K562 (cell line): ENCODE data around the gene EZH1. TPM values are rescaled to one million over a fixed set of nuclear protein-coding genes. Genes with fewer than 3 reads are reported as not detected.

Experiments
- ATAC-seq: fragments of 200-7000 bp; cut with Tn5 transposase; 3 replicates; pipeline ENCODE4 v1.9.1; 2020; ENCODE audit warnings: moderate library complexity
- BruUV-seq: library from RNA; stranded (reverse); fragments of 400-500 nt; replicated peaks from 2 replicates; lab custom pipeline; 2021; lab: Mats Ljungman, UMichigan
- CTCF ChIA-PET: fragments of 300-600 bp; formaldehyde crosslinking; extraction: SDS; loops from one replicate; lab custom pipeline; 2021; ENCODE audit warnings: low intra/inter-chr PET ratio; lab: Yijun Ruan, JAX
- POLR2A ChIA-PET: fragments of 300-600, 350-650 bp; sonication (Branson Sonifier 250); formaldehyde crosslinking; extraction: SDS; loops from one replicate; lab custom pipeline; 2021; ENCODE audit warnings: antibody characterized with exemption, inconsistent platforms; lab: Yijun Ruan, JAX
- DNase-seq, 4 experiments: peaks; one replicate each; pipeline versions ENCODE4 v3.0.0 to v3.0.0-alpha.2; 2011 to 2018; ENCODE audit warnings: low spot score in 3 of 4, mixed read lengths in 3 of 4; ENCODE audit errors: extremely low read depth in 1 of 4
- FAIRE-seq: peaks from 2 replicates; lab custom pipeline; 2011; peaks lifted over from hg19 to GRCh38; lab: Jason Lieb, UNC
- H2AFZ ChIP-seq: 2 replicates; pipeline ENCODE4 v1.6.0; 2011; ENCODE audit warnings: low read depth, low read length, control low read depth, inconsistent platforms
- H3K27ac ChIP-seq: fragments of 200-600 bp; 3 replicates; pipeline ENCODE4 v1.8.0; 2011; ENCODE audit warnings: low read depth, mild to moderate bottlenecking, control low read depth, inconsistent platforms, low read length, moderate library complexity, mixed read lengths; ENCODE audit errors: extremely low read depth
- H3K27me3 ChIP-seq, 2 experiments: fragments of 300-600 bp in 1 of 2; 2 replicates in 1 of 2; 3 replicates in 1 of 2; pipeline versions ENCODE4 v1.6.0 to v1.8.0; 2011; ENCODE audit warnings: inconsistent platforms in 2 of 2, low read length in 2 of 2, mild to moderate bottlenecking in 1 of 2, mixed read lengths in 1 of 2, moderate library complexity in 1 of 2; ENCODE audit not compliant: control insufficient read depth in 2 of 2, insufficient read depth in 2 of 2
- H3K36me3 ChIP-seq: fragments of 300-600 bp; 3 replicates; pipeline ENCODE4 v1.8.0; 2011; ENCODE audit warnings: mild to moderate bottlenecking, low read length, inconsistent platforms; ENCODE audit not compliant: control insufficient read depth, insufficient read depth
- H3K4me1 ChIP-seq, 2 experiments: fragments of 200-600 bp in 1 of 2; replicated peaks in 1 of 2; 2 replicates in 1 of 2; 3 replicates in 1 of 2; pipeline versions ENCODE4 v1.5.1 to v1.8.0; 2011; ENCODE audit warnings: inconsistent platforms in 2 of 2, low read length in 2 of 2, mild to moderate bottlenecking in 1 of 2, mixed read lengths in 1 of 2, moderate library complexity in 1 of 2; ENCODE audit not compliant: control insufficient read depth in 2 of 2, insufficient read depth in 2 of 2
- H3K4me2 ChIP-seq: 2 replicates; pipeline ENCODE4 v1.6.1; 2011; ENCODE audit warnings: low read length, control low read depth, inconsistent platforms, mixed read lengths; ENCODE audit not compliant: insufficient read depth
- H3K4me3 ChIP-seq: fragments of 200-600 bp; sonication (generic), shearing (Covaris generic); 2 replicates; pipeline ENCODE4 v1.5.1; 2016; ENCODE audit warnings: control low read depth, inconsistent platforms
- H3K79me2 ChIP-seq: fragments of 200-600 bp; 3 replicates; pipeline ENCODE4 v1.8.0; 2011; ENCODE audit warnings: low read length, inconsistent platforms; ENCODE audit not compliant: control insufficient read depth, insufficient read depth
- H3K9ac ChIP-seq, 2 experiments: 2 replicates each; pipeline versions ENCODE4 v1.6.0 to v1.6.1; 2011; ENCODE audit warnings: low read depth in 2 of 2, low read length in 2 of 2, control low read depth in 1 of 2, inconsistent platforms in 1 of 2, mild to moderate bottlenecking in 1 of 2, mixed read lengths in 1 of 2; ENCODE audit not compliant: insufficient read depth in 1 of 2
- H3K9me1 ChIP-seq: one replicate; pipeline ENCODE4 v1.6.0; 2011; ENCODE audit warnings: inconsistent platforms, mild to moderate bottlenecking, low read length, moderate library complexity; ENCODE audit not compliant: control insufficient read depth, insufficient read depth
- H3K9me3 ChIP-seq: replicated peaks from 2 replicates; pipeline ENCODE4 v1.5.1; 2011; ENCODE audit warnings: low read depth, low read length, inconsistent platforms; ENCODE audit not compliant: control insufficient read depth, insufficient read depth
- H4K20me1 ChIP-seq: replicated peaks from 2 replicates; pipeline ENCODE4 v1.6.1; 2011; ENCODE audit warnings: low read length, inconsistent platforms, mixed read lengths; ENCODE audit not compliant: control insufficient read depth, insufficient read depth
- HNRNPK ChIP-seq: fragments of 200-400 bp; formaldehyde crosslinking; IDR thresholded peaks from one replicate; pipeline ENCODE4 v1.6.1; 2018; ENCODE audit warnings: mild to moderate bottlenecking, low read depth, low read length; ENCODE audit not compliant: poor library complexity, severe bottlenecking
- SMAD1 ChIP-seq: fragments of 150-350 bp; IDR thresholded peaks from 2 replicates; pipeline ENCODE4 v1.6.1; 2014; ENCODE audit warnings: low read length, low read depth; ENCODE audit not compliant: partially characterized antibody
- SPI1 ChIP-seq: IDR thresholded peaks from 2 replicates; pipeline ENCODE4 v1.6.1; 2011; ENCODE audit warnings: low read depth, low read length, control low read depth, borderline replicate concordance
- SRSF7 ChIP-seq: fragments of 200-400 bp; formaldehyde crosslinking; optimal IDR thresholded peaks from 2 replicates; pipeline ENCODE3; 2017; ENCODE audit warnings: mild to moderate bottlenecking, low read depth, low read length
- ZBTB33 ChIP-seq: sonication (generic); formaldehyde crosslinking; IDR thresholded peaks from 2 replicates; pipeline ENCODE4 v1.8.1; 2023; ENCODE audit warnings: mild to moderate bottlenecking, missing genetic modification reagents
- WGBS: fragments of 100-300 bp; shearing (Covaris generic); methylation state at CpG from one replicate; pipeline ENCODE4 v1.1.6; 2016; ENCODE audit warnings: low coverage, mixed read lengths; ENCODE audit not compliant: insufficient coverage; ENCODE audit errors: missing lambda C conversion rate; 5-methylcytosine and 5-hydroxymethylcytosine counted together
- in situ Hi-C: fragments of 300-500 bp; cut with MboI; formaldehyde crosslinking; loops from 4 replicates; pipeline ENCODE4 v1.15.0; 2018; ENCODE audit warnings: inconsistent platforms, mixed read lengths
- intact Hi-C: fragments of 100-400 bp; cut with micrococcal nuclease; formaldehyde crosslinking; loops from 2 replicates; pipeline ENCODE4 v1.14.2; 2022
- polyA plus RNA-seq, 8 experiments: library from polyadenylated mRNA; depleted of rRNA in 4 of 8; stranded (reverse) in 5 of 8; unstranded in 3 of 8; fragments of >200 nt; fragmentation: Nextera tagmentation in 2 of 8; fragmentation: Illumina TruSeq in 1 of 8; extraction: Ambion mirVana in 2 of 8; extraction: Trizol in 1 of 8; gene quantifications; 2 replicates each; pipeline versions ENCODE4 v1.2.1 to v1.2.3, GENCODE V29; 2011 to 2014; ENCODE audit warnings: inconsistent platforms in 1 of 8, missing spikeins in 1 of 8
- total RNA-seq, 7 experiments: library from RNA; depleted of rRNA in 6 of 7; stranded (reverse); fragments of >200 nt in 6 of 7; fragmentation: Illumina TruSeq in 2 of 7; extraction: Trizol in 2 of 7; gene quantifications; 2 replicates each; pipeline versions ENCODE4 v1.2.1 to v1.2.3, GENCODE V29; 2011 to 2021; ENCODE audit warnings: low replicate concordance in 1 of 7
- TF ChIP-seq, protein P1 (sequence below): IDR thresholded peaks from 2 replicates; pipeline ENCODE4 v1.6.1; 2016; ENCODE audit warnings: missing genetic modification characterization, missing compliant biosample characterization
- TF ChIP-seq, protein P2 (sequence below): sonication (generic); formaldehyde crosslinking; IDR thresholded peaks from 2 replicates; pipeline ENCODE4 v1.8.0; 2023; ENCODE audit warnings: mild to moderate bottlenecking, missing genetic modification reagents

The EZH1 gene
- total and polyA plus RNA-seq, 9 of the 15 experiments (the other 6 are each of a cell fraction or from before 2014, with no cell fraction given), result 8.6 to 40.8 (median 22.9) TPM

- no peaks in the 10 kb centered on the region for H3K27me3 ChIP-seq
- ChIA-PET POLR2A (interaction anchor here (5.2 kb wide), 1 partner anchor 12 kb away, joined by 47 read pairs; the partner anchor contains the start of genes CNTD1 and COA3), CTCF (interaction anchor here (0.5 kb wide), 1 partner anchor 55 kb away, joined by 3 read pairs; no protein-coding TSS in a partner anchor)
- DNase-seq (no peak), FAIRE-seq (no peak), ATAC-seq (no peak)
- H3K9me1 ChIP-seq, result no peaks in the 10 kb centered on the region
- peaks cover 33% of the 10 kb centered on the region for H3K79me2 ChIP-seq
- no TSS peak for BruUV-seq
- no peaks in the 10 kb centered on the region for H4K20me1 ChIP-seq
- H2AFZ ChIP-seq, result no peak overlapping the region
- H3K4me1 ChIP-seq, result peaks cover 17 to 68% of the 10 kb centered on the region in 2 experiments; a peak in 4 of 5 replicates
- H3K36me3 ChIP-seq, result peaks cover 71% of the 10 kb centered on the region
- in situ Hi-C loops (no loop called here), intact Hi-C loops (no loop called here)
- H3K4me2 ChIP-seq, result no peak overlapping the region
- no peaks in the 10 kb centered on the region for H3K9me3 ChIP-seq
- WGBS, result 94% methylated on average over 24 of the region's 25 CpGs
- no peak overlapping the region for H3K27ac ChIP-seq
- TF ChIP-seq SPI1 (peak; percentile 61), SMAD1 (no peak), ZBTB33 (CRISPR knock-in tag) (peak; percentile 82)
- no peak overlapping the region for H3K4me3 ChIP-seq
- no peak overlapping the region for H3K9ac ChIP-seq
Observed at GRCh38 chr17:42784409-42784808, 39.6 kb upstream of the EZH1 start.

DNA sequence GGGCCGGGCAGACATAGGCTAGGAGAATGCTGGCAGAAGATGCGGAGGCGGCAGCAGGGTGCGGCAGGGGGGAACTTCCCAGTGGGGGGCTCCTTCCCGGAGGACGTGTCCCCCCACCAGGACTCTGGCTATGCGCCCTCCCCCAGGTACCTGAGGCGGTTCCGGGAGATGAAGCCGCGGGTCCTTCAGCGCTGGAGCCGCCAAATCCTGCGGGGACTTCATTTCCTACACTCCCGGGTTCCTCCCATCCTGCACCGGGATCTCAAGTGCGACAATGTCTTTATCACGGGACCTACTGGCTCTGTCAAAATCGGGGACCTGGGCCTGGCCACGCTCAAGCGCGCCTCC, 38.9 kb upstream of the EZH1 start:
- Histone ChIP-seq H3K27me3 (no peaks in the 10 kb centered on the region), H3K27ac (no peak overlapping the region), H3K79me2 (peaks cover 33% of the 10 kb centered on the region), H3K4me3 (no peak overlapping the region), H3K9me1 (no peaks in the 10 kb centered on the region), H3K9ac (no peak overlapping the region), H3K4me2 (no peak overlapping the region), H3K9me3 (no peaks in the 10 kb centered on the region), H4K20me1 (no peaks in the 10 kb centered on the region), H2AFZ (no peak overlapping the region), H3K4me1 (peaks cover 23 to 74% of the 10 kb centered on the region in 2 experiments; a peak in 4 of 5 replicates), H3K36me3 (peaks cover 73% of the 10 kb centered on the region)
- ChIA-PET CTCF (no interaction called here), POLR2A (interaction anchor here (1.5 to 5.2 kb wide), 2 partner anchors 10 to 12 kb away, joined by 4 to 47 read pairs; partner anchors contain the start of genes CNTD1, COA3 and VPS25)
- intact Hi-C loops (no loop called here), in situ Hi-C loops (no loop called here)
- no peak for FAIRE-seq
- no peak for ATAC-seq
- DNase-seq, result no peak
- no TSS peak for BruUV-seq
- 98% methylated on average over 15 of the region's 22 CpGs for WGBS
- TF ChIP-seq, protein P1, sequence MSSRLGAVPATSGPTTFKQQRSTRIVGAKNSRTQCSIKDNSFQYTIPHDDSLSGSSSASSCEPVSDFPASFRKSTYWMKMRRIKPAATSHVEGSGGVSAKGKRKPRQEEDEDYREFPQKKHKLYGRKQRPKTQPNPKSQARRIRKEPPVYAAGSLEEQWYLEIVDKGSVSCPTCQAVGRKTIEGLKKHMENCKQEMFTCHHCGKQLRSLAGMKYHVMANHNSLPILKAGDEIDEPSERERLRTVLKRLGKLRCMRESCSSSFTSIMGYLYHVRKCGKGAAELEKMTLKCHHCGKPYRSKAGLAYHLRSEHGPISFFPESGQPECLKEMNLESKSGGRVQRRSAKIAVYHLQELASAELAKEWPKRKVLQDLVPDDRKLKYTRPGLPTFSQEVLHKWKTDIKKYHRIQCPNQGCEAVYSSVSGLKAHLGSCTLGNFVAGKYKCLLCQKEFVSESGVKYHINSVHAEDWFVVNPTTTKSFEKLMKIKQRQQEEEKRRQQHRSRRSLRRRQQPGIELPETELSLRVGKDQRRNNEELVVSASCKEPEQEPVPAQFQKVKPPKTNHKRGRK (tag), result no peak
- TF ChIP-seq SRSF7, result no peak
- no peak for TF ChIP-seq HNRNPK
- TF ChIP-seq, protein P2, sequence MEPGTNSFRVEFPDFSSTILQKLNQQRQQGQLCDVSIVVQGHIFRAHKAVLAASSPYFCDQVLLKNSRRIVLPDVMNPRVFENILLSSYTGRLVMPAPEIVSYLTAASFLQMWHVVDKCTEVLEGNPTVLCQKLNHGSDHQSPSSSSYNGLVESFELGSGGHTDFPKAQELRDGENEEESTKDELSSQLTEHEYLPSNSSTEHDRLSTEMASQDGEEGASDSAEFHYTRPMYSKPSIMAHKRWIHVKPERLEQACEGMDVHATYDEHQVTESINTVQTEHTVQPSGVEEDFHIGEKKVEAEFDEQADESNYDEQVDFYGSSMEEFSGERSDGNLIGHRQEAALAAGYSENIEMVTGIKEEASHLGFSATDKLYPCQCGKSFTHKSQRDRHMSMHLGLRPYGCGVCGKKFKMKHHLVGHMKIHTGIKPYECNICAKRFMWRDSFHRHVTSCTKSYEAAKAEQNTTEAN (CRISPR knock-in tag), result no peak
